ENCODE data around the gene MRC2.
"Not testable (repeated sequence)": the region's sequence is repeated elsewhere in the genome, so short reads cannot be mapped to it uniquely, and the experiment has no call there.

Gene MRC2

DNA sequence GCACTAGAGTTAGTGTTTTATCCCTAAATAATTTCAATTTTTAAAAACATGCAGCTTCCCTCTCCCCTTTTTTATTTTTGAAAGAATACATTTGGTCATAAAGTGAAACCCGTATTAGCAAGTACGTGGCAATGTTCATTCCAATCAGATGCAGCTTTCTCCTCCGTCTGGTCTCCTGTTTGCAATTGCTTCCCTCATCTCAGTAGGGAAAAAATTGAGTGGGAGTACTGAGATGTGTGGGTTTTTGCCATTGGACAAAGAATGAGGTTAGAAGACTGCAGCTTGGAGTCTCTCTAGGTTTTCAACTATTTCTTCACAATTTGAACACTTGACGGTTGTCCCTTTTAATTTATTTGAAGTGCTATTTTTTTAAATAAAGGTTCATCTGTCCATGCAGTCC is 14.4 kb upstream of the MRC2 start:
- not testable (repeated sequence) for DNase-seq

DNA sequence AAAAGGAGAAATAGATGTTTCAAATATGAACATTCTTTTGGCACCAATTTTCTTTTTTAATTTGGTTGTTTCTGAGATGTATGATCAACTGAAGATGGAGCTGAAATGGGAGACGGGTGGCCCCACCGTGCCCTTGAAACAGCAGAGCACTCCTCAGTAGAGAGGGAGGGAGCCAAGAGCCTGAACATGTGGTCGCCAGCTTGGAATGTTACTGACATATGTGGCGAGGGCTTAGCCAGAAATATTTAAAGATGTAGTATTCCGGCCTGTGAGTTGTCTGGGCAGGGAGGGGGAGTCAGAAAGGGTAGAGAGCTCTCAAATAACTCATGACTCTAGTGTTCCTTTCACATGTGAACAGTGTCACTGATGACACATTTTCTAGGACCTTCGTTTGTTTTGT is 13.3 kb upstream of the MRC2 start:
- no peak for DNase-seq

DNA sequence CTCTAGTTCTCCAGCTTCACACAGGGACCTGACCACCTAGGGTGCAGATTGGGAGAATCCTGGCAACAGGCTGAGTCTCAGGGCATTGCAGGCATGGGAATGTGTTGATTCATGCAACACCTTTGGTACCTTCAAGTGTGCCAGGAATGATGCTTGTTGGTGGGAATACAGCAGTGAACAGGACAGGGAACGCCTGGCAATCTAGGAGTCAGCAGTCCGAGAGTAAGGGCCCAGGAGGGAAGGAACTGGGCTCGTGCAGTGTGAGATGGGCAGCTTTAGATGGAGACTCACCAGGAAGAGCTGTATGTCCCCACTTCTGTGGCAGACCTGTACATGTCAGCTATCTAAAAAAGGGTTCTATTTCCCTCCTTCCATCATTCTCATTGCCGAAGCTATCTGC is 12.0 kb upstream of the MRC2 start:
- DNase-seq: no peak

DNA sequence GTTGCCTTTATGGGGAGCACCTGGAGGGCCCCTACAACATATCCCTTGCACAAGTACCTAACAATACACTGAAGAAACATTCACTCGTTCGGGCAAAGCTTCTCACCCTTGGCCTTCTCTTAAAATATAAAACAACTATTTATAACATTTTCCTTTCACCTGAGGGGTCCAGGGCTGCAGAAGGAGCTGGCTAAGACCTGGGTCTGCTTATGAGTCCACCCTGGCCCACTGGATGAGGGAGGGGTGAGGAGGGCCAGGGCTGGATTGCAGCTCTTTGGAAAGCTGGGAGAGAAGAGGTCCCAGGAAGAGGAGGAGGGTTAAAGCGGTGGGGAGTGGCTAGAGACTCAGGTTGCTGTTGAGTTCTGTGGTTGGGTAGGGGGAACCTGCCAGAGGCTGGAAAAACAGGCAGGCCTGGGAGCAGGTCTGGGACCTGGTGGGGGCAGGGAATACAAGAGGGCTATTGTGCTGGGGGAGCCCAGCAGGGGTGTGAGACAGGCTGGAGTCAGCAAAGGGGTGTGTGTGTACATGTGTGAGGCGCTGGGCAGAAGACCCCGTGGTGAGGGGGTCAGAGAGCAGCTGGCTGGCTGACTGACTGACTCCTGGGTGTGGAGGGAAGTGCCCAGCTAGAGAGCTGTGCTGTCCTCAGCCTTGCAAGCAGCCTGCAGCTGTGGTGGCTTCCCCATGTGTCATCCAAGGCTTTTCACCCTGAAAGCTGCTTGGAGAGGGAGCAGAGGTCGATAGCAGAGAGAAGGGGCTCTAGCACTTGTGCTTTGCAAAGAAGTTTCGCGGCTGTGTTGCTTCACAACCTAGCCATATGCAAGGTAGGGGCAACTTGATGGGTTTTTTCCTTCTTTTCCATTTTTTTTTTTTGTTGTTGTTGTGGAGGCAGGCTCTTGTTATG is 10.2 kb upstream of the MRC2 start:
- no peak for DNase-seq

DNA sequence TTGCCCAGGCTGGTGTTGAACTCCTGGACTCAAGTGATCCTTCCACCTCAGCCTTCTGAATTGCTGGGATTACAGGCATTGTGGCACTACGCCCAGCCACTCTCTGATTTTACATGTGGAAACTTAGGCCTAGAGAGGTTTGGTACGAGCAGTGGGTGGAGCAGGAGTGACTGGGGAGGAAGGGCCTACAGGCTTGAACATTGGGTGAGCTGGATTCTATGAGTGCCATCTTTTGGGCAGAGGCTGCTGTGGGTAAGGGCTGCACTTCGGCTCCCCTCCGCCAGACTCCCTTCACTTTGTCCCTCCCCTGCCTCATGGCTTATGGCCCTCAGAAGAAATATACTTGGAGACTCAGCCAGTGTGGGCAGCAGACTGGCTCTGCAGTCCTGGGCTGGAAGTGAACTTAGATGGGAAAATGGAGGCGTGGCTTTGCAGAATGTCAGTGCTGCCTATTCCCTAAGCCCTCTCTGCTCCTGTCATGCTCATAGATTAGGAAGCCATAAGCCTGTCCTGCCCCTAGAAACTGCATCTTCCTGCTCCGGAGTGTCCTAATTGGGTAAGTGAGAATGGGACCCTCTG is 9.5 kb upstream of the MRC2 start:
- DNase-seq: no peak

DNA sequence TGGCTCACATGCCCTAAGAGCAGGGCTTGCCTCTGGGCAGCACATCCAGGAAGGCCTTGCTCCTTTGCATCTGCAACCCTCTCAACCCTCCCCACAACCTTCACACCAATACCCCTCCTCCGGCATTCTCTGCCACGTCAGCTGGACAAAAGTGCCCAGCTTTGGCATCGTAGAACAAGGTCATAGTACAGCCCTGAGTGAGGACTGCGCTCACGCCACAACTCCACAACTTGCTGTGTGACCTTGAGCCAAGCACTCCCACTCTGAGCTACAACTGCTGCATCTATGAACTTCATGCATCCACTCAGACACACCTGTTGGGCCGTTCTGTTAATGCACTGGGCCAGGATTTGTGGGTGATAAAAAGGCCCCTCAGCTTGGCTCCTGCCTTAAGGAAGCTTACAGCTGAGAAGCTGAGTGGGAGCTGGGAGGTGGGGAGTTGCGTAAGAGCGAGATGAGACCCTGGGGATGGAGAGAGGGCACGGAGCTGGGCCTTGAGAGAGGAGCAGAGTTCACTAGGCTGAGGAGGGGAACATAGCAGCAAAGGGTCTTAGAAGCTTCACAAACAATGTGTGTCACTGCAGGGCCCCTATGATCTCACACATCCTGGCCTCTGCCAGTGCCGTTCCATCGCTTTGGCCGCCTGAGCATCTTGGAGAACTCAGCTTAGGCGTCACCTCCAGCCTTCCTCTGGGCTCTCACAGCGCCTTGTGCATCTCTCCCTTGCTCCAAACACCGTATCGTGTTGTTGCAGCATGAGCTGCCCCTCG is 8.6 kb upstream of the MRC2 start:
- DNase-seq: no peak

DNA sequence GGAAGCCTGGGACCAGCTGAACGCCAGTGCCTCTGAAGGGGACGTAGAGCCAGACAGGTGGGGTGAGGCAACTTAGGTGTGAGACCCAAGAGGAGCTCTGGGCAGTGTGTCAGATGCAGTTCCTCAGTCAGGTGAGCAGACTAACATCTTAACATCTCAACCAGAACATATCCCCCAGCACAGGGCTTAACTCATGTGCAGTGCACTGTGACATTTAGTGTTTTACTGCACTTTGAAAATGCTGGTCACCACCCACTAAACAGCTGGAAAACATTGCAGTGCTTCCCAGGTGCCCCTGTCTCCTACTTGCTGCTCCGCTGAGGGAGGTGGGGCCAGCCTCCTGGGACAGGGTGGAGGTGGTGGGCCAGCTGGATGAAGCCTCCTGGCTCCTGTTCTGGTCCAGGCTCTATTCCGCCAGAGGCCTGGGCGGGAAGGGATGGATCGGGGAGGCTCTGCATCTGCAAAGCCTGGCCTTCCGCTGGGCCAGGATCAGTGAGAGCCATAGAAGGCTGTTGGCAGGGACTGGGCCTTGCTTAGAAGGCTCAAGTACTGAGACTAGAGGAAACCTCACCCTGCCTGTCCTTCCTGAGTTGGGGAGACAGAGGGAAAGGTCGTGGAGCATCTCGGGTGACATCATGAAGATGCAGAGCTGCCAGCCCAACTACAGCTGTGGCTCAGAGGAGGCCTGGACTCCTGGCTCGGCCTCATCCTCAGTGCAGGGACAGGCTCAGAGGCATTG is 7.9 kb upstream of the MRC2 start:
- no peak for DNase-seq

DNA sequence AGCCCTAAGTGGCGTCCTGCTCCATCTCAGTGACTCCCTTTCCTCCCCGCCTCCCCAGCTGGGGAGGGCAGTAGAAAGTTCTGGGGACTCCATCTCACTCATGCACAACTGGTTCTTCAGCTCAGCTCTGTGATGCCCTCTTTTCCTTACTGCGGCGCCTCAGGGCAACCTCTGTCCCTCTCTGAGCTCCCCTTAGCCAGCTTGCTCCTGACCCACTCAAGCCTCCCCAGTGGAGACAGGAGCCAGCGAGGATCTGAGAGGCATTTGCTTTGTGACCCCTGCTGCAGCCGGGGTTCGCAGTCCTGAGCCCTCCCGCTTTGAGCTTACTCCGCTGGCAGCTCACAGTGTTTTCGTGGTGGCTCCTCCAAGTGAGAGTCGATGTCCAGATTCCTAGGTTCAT is 6.2 kb upstream of the MRC2 start:
- no peak for DNase-seq

DNA sequence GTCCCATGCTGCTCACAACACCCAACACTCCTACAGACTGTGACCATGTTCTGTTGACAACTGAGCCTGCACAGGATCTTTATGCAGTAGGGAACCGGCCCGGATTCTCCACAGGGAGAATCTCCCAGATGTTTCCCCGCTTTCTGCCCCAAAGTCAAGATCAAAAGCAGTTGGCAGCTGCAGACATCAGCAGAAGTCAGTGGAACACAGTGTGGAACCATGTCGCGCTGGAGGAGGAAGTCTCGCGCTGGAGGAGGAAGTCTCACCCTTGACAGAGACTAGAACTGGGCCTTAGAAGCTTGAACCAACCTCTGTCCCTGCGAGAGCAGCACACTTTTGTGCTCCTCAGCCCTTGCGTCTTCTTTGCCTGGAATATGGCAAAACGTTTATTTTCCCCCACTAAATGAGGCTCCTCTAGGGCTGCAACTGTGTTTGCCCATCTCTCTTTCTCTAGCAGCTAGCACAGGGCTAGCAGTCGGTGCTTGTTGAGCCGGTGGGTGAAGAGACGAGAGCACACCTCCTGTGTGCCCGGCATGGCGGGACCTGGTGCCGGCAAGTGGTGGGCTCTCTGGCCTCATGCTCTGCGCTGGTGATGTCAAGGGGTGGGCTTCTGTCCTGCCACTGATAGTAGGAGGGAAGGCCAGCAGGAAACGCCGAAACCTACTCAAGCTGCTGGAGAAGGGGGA is 2.1 kb upstream of the MRC2 start:
- DNase-seq: no peak

DNA sequence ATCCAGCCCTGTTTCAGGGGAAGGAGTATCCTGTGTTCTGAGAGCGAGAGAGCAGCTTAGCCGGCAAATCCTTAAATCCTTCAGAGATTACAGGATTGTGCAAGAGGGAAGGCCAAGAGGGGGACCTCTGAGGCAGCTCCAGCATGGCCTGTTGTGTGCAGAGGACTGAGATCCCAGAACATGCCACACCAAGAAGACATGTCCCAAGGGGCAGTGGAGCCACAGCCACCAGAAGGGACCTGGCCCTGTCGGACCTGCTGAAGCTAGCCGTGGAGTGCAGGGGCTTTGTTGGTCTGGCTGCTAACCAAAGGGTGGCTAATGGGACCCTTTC is 1.6 kb upstream of the MRC2 start:
- DNase-seq: no peak

DNA sequence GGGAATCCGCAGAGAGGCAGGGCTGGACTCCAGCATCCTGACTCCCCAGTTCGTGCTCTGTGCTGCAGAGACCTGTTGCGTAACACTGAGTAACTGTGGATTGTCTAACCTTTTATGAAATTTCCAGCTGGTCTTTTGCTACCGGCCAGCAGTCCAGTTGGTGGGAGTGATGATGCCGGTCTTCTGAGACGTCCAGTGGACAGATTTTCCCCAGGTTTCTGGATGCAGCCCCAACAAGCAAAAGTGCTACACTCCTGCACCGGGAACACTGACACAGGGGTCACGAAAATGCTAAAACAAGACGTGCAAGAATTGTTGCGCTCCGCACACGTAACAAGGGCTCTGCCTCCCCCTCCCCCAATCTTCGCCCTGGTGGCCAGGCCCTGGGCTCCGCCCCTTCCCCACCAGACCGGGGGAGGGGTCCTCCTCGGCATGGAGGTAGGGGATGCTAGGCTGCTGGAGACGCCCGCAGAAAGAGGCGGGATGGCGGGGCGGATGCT is 701 bp upstream of the MRC2 start:
- no peak for DNase-seq

DNA sequence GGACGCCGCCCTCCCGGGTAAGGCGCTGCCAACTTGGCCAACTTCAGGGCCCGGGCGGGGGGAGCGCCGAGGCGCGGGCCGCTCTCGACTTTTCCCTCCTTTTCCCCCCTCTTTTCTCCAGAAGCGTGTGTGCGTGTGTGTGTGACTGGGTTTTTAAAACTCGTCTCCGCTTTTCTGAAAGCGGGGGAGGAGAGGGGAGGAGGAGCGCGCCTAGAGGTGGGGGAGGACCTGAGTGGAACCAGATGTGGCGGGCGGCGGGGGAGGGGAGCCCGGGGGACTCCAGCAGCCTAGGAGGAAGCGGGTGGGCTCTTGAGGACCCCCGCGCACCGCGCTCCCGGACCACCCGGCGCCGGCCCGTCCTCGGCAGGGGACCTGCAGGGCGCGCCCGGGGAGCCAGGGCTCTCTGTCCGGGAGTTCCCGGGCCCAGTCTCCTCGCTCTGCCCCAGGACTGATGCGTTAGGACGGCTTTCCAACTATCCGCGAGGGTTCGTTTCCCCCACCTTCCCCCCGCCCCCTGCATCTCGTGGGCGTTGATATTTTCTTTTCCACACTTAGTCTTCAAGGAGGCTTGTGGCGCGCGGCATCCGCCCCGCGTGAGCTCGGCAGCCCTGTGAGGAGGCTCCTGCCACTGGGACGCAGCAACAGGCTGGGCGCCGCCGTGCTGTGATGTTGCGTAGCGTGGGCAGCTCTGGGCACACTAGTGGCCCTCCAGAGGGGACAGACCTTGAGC is 599 bp downstream of the MRC2 start:
- DNase-seq: peak; percentile 41

DNA sequence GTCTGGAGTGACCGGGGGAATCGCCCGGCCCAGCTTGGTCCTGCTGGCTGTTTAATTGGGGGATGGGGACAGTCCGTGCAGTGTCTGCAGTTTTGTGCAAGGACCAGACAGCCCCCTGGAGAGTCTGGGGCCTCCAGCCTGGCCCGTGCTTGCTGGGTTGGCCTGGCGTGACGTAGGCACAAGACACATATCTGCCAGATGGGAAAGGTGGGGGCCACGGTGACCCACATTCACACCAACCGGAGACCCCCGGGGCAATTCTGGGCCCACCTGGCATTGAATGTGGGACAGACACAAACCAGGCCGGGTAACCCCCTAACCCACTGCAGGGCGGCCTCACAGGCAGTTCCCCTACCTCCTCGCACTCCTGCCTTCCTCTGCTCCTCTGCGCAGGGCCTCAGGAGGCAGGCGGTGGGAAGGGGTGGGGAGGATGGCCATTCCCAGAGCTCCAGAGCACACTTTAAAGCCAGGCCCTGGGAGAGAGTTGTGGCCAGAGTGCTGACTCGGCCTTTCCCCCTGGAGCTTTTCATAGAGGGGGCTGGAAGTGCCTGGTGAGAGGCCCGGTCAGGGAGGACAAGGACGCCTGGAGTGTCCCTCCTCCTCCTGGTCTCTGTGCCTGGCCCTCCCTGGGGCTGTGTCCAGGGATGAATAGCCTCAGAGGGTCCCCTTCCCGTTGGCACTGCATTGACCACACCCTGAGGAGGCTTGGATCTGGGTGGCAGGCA is 1.5 kb downstream of the MRC2 start:
- DNase-seq: no peak

DNA sequence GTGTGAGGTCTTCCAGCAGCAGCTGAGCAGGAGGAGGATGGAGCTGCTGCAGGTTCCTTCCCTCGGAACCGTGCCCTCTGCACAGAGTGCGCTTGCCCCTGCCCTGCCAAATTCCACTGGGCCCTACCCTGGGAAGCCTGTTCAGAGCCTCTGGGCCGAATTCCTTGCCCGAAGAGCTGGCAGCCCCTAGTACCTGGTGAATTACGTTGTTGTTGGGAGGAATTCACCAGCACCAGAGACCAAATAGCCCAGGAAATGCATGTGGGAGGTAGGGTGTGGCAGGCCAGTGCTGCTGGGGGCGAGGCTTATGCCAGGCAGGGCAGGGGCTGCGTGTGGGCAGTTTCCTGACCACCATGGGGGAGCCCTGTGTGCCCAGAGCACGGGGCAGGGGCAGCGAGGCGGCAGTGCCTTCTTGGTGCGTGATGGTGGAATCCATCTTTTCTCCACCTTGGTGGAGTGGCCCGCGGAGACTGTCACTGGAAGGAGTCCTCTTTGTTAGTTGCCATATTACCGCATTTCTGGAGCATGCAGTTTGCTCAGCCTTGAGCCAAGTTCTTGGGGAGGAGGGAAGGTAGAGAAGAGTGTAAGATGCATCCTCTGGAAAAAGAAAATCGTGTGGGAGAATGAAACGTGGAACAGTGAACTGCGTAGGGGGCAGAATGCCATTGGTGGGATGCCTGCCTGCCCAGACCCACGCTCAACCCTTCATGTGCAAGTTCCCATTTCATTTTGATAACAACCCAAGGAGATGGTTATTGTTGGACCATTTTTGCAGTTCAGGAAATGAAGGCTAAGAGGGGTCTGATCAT is 2.3 kb downstream of the MRC2 start:
- DNase-seq: no peak

DNA sequence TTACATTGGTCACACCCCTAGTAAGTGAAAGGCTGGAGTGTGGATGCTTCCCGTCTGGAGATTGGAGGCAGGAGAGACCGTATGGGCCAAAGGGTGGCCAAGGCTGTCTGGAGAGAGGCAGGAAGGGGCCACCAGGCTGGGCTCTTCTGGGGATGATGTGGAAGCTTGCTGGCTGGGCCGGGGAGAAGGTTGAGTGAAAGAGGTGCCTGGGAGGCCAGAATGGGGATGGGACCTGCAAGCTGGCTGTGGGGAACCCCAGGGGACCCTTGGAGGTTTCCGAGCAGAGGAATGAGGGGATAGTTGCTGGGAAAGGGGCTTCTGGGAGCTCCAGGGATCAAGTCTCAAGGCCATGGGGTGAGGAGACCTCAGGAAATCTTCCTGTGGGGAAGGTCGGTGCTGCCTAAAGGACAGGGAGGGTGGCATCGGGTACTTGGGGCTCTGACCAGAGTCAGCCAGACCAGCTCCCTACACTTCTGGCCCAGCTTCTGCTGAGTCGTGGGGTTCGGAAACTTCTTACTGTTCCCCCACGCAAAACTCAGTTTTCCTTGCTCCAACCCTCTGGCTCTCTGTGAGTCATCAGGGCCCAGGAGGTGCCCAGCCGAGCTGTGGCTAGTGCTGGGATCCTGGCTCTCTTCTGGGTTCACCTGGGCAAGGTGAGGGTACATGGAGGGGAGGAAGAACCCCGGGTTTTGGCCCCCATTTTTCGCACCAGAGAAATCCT is 3.1 kb downstream of the MRC2 start:
- DNase-seq: no peak

DNA sequence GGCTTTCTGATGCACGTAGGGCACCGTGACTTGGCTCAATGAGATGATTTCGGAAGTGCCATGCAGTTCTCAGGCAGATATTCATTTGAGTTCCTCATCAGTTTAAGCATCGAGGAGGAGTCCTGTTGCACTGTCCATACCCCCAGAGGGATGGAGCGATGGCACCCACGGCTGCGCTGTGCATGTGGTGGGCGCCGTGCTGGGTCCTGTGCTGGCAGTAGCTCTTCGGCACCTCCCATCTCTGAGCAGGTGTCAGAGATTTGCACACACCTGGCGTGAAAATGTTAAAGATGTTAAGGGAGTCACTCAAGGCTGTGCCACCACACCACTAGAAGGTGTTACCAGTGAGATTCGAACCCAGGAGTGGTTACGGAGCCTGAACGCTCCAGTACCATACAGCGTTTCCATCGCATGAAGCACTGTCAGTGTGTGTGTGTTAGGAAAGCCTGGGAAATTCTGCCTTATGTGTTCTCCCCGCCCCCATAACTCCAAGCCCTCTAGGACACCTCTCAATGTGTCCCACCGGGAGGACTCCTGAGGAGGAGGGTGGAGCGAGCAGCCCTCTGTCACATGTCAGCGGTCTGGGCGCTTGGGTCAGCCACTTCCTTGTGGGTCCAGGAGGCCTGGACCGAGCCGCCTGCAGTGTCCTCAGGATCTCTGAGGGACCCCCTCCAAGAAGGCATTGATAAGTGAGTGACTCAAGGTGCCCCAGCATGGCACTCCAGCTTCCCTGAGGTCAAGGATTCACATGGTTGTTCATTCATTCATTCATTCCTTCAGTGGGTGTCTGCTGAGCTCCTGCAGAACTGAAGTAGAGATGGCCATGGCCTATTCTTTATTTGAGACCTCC is 3.8 kb downstream of the MRC2 start:
- no peak for DNase-seq

DNA sequence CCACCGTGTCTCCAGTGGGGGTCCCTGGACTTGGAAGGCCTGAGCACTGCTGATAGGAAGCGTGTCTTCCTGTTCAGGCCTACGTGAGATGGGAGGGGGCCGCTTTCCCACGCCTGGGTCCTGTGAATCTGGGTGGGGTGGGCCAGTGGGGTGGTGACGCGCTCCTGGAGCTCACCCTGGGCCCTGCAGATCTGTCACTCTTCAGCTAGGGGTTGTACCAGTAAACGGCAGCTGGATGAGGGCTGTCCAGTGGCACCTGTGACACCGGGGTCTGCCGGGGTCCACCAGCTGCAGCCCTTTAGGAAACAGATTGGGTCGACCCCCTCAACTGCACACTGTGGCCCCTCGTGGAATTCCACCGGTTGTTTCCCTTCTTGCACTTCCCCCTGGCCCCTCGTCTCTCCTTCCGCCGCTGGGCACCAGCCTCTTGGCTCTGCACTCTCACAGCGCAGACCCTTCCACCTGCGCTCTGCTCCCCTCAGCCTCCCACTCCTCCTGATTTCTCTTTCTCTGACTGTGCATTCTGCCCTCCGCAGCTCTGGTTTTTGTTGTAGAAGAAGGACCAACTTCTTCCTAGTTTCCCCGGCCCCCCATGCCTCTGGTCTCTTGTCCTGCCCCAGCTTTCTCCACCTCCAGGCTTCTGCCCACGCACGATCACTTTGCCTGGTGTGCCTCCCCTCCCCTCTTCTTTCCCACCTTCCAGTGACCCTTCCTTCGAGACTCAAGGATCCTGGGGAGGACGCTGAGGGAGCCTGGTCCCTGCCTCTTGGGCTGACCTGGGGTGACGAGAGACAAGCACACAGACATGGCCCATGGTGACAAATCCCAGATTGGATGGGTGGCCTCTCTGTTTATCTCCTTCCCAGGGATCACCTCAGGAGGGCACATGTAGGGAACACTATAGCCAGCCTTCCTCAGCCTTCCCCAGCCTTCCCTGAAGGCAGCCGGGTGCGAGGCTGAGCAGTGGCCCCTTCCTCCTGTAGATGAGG is 4.8 kb downstream of the MRC2 start:
- DNase-seq: no peak
